ENCODE data around the gene HMGCS2.

HMGCS2 gene

GRCh38 chr1:119752592-119752991 lies 16.1 kb downstream of the HMGCS2 start:
- DNase-seq = no peak

GRCh38 chr1:119748040-119748439 lies 20.7 kb downstream of the HMGCS2 start:
- DNase-seq = no peak

- no peak for DNase-seq
These were observed 21.3 kb downstream of the HMGCS2 start for GRCh38 chr1:119747451-119747850.

- no peak for DNase-seq
These were observed 23.7 kb downstream of the HMGCS2 start for GRCh38 chr1:119745034-119745433.

GRCh38 chr1:119744598-119744942 lies 24.1 kb downstream of the HMGCS2 start:
- no peak for DNase-seq

- peak; percentile 69 for DNase-seq
These were observed 24.7 kb downstream of the HMGCS2 start for GRCh38 chr1:119743776-119744597.

- DNase-seq = no peak
These were observed 25.4 kb downstream of the HMGCS2 start for GRCh38 chr1:119743308-119743707.

GRCh38 chr1:119742677-119743076 lies 26.0 kb downstream of the HMGCS2 start:
- DNase-seq = no peak

- no peak for DNase-seq
These were observed 26.5 kb downstream of the HMGCS2 start for GRCh38 chr1:119742202-119742601.

GRCh38 chr1:119740896-119741780 lies 27.6 kb downstream of the HMGCS2 start:
- no peak for DNase-seq

- no peak for DNase-seq
These were observed 28.4 kb downstream of the HMGCS2 start for GRCh38 chr1:119740261-119740660.

GRCh38 chr1:119739150-119739549 lies 29.6 kb downstream of the HMGCS2 start:
- DNase-seq = no peak

GRCh38 chr1:119738100-119738720 lies 30.5 kb downstream of the HMGCS2 start:
- DNase-seq = no peak

- no peak for DNase-seq
These were observed 31.5 kb downstream of the HMGCS2 start for GRCh38 chr1:119737040-119737682.

- no peak for DNase-seq
These were observed 32.1 kb downstream of the HMGCS2 start for GRCh38 chr1:119736649-119737039.

GRCh38 chr1:119735217-119735616 lies 33.5 kb downstream of the HMGCS2 start:
- DNase-seq = no peak

- DNase-seq = no peak
These were observed 35.0 kb downstream of the HMGCS2 start for GRCh38 chr1:119733754-119734153.

GRCh38 chr1:119732465-119733168 lies 36.1 kb downstream of the HMGCS2 start:
- DNase-seq = no peak

- DNase-seq = no peak
These were observed 36.8 kb downstream of the HMGCS2 start for GRCh38 chr1:119731741-119732430.

GRCh38 chr1:119731060-119731459 lies 37.6 kb downstream of the HMGCS2 start:
- no peak for DNase-seq

- DNase-seq = no peak
These were observed 39.7 kb downstream of the HMGCS2 start for GRCh38 chr1:119729044-119729443.

- DNase-seq = no peak
These were observed 40.7 kb downstream of the HMGCS2 start for GRCh38 chr1:119727991-119728390.

Measured in stimulated activated CD8-positive, alpha-beta memory T cell treated with anti-CD3 and anti-CD28 coated beads, Interleukin-4, amount 100 ng/mL, for 48 hours (primary cell).